DMS53 treated with DMSO at 0.1 percent for 48 hours (cell line): ENCODE results near the gene AP1B1.
"Not testable (repeated sequence)": the region's sequence is repeated elsewhere in the genome, so short reads cannot be mapped to it uniquely, and the experiment has no call there.

Source experiments
- DNase-seq: peaks from one replicate; lab custom pipeline; 2025; ENCODE audit not compliant: unreplicated experiment; lab: John Stamatoyannopoulos, UW

Gene AP1B1

GRCh38 chr22:29388759-29389090, 355 bp upstream of the AP1B1 start:
- no peak for DNase-seq

GRCh38 chr22:29386708-29387107, 1.7 kb downstream of the AP1B1 start:
- no peak for DNase-seq

DNA sequence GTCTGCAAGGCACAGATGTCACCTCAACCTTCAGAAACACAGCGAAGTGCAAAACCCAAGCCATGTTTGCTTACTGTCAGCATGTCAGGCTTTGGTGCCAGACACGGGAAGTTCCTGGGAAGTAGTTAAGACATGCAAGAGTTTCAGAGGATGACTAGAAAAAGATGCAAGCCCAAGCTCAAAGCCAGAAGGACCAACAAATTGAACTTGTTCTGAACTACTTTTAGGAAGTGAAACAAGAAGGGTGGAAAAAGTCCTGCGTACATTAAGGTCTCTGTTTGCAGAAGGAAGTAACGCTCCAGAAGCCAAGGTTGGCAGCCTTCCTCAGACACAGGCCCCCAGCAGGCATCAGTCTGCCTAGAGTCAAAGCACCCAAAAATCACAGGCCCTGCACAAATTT, 2.6 kb downstream of the AP1B1 start:
- no peak for DNase-seq

DNA sequence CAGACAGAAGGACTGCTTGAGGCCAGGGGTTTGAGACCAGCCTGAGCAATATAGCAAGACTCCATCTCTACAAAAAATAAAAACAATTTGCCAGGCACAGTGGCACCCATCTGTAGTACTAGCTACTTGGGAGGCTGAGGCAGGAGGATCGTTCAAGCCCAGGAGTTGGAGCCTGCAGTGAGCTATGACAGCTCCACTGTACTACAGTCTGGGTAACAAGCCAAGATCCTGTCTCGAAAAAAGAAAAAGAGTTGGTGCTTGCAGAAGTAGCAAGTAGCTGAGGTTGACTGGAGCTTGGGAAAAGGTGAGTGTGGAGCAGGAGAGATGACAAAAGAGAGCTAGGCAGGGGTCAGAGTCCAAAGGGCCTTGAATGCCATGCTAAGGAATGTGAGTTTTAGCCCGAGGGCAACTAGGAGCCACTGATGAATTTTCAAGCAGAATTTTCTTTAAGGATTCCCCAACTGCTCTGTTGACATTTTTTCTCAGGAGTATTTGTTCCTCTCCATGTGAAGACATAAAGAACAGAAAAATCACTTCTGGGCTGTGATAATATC, 3.1 kb downstream of the AP1B1 start:
- DNase-seq, result no peak

GRCh38 chr22:29383740-29384139, 4.6 kb downstream of the AP1B1 start:
- DNase-seq, result no peak

DNA sequence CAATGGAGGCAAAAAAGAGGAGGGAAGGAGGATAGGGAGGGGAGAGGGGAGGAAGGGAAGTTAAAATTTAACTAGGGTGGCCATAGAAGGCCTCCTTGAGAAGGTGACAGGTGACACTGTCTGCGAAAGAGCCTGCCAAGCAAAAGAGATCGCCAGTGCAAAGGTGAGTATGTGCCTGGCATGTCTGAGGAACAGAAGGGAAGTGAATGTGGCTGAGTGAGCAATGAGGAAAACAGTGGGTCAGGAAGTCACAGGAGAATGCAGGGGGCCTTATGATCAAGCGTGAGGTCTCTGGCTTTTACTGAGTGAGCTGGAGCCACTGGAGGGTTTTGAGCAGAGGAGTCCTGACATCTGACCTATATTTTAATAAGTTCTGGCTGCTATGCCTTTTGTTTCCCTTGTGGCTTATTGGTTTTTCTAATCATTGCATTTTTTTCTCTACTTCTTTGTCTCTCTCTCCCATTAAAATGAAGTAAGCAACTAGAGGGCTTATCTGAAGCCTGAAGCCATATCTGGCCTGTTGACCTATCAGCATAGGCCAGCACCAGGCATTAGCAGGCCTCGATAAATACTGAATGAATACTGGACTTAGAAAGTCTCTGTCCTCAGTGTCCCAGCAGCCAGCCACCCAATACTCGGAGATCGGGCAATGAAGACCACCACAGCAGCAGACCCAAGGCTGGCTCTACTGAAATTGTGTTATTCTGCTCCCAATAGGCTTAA, 5.6 kb downstream of the AP1B1 start:
- DNase-seq, result peak; percentile 46

DNA sequence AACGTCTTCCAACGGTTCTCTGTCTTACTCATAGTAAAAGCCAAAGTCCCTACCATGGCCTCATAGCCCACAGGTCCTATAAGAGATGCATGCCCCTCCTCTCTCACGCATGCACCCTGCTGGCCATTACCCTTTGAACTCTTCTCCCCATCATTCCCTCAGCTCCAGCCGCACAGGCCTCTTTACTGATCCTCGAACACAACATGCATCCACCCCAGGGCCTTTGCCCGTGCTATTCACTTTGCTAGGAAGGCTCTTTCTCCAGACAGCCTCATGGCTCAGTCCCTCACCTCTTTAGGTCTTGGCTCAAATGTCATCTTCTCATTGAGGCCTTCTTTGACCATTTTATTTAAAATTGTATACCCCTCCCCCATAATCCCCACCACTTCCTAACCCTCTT, 7.5 kb downstream of the AP1B1 start:
- DNase-seq, result no peak

DNA sequence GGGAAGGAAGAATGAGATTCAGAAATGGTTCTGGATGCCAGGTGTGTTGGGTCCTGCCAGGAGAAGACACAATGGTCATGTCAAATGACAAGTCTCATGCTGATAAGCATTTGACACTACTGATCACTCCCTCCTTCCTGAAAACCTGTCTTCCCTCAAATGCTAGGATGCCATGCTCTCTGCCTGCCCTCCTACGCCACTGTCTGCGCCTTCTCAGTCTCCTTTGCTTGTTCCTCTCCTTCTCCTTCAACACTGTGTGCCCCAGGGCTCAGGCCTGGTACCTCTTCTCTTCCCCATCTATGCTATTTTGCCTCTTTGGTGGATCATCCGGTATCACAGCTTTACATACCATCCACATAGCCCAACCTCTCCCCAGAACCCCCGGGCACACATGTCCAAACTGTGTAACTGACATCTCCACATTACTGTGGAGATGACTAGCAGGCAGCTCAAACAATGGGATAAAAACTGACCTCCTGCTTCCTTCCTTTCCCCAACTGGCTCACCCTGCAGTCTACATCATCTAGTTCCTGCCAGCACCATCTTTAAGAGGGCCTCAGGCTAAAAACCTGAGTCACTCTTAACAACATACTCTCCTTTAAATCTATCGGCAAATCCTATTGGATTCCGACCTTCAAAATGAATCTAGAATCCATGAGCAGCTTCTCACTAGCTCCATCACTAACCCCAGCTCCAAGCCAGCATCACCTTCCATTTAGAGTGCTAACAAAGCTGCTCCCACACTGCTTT, 8.2 kb downstream of the AP1B1 start:
- no peak for DNase-seq

GRCh38 chr22:29379258-29379657, 9.1 kb downstream of the AP1B1 start:
- no peak for DNase-seq

GRCh38 chr22:29377979-29378378, 10.4 kb downstream of the AP1B1 start:
- no peak for DNase-seq

DNA sequence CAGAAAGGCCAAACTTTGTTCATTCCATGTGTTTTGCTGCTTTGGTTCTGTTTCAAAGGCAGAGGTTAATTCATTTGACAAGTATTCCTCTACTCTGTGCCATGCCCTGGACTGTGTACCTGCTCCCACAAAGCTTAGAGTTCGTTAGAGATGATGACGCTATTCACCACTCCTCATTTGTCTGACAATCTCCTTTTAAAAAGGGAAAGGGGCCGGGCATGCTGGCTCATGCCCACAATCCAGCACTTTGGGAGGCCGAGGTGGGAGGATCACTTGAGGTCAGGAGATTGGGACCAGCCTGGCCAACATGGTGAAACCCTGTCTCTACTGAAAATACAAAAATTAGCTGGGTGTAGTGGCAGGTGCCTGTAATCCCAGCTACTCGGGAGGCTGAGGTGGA, 11.7 kb downstream of the AP1B1 start:
- DNase-seq, result not testable (repeated sequence)

DNA sequence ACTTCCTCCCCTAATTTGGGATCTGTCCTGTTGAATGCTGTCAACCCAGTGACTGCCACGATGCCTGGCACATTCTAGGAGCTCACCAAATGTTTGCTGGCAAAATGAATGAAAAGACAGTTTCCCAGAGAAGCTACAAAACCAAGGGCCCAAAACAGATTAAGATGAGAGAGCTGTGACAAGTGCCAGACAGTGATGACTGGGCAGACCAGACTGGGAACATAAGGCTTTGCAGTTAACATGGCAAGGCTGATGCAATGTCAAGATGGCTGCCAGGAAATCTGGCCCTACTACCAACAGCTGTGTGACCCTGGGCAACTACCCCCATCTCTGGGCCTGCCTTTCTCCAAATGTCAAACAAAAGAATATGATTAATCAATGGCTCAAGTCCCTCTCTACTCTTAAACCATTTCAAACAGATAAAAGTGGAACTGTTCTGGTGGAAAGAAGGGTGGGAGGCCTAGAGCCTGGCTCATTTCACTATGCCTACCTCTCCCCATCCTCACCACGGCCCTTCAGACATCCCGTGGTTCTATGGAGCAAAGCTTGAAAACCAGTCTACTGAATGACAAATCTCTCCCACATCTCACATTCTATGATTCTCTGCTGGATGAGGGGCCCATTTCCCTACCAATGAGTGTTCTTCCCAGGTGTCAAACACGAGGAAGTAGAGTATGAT, 12.8 kb downstream of the AP1B1 start:
- no peak for DNase-seq

DNA sequence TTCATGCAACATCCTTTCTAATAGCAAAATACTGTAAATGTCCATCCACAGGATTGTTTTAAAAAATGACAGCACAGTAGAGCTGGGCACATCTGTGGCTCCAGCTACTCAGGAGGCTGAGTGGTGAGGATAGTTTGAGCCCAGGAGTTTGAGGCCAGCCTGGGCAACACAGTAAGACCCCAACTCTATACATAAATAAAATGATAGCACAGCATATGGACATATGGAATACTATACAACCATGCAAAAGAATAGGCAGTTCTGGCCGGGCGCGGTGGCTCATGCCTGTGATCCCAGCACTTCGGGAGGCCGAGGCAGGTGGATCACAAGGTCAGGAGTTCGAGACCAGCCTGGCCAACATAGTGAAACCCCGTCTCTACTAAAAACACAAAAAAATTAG, 13.6 kb downstream of the AP1B1 start:
- not testable (repeated sequence) for DNase-seq

GRCh38 chr22:29374401-29374800, 14.0 kb downstream of the AP1B1 start:
- DNase-seq, result no peak

DNA sequence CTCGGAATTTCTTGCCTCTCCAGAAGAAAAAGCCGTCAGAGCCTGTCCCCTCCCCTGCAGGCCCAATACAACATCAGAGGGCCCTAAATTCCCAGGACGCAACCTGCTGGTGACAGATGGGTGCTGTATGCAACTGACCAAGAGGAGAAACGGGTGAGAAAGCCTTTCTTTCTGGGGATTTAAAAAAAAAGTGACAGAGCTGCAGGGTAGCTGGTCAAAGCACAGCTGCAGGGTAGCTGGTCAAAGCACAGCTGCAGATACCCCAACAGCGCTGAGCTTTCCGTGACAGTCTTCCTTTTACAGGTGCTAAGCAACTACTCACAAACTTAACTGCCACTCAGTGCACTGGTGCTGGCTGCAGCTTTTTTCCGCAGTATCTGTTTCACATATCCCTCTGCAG, 17.8 kb downstream of the AP1B1 start:
- no peak for DNase-seq

DNA sequence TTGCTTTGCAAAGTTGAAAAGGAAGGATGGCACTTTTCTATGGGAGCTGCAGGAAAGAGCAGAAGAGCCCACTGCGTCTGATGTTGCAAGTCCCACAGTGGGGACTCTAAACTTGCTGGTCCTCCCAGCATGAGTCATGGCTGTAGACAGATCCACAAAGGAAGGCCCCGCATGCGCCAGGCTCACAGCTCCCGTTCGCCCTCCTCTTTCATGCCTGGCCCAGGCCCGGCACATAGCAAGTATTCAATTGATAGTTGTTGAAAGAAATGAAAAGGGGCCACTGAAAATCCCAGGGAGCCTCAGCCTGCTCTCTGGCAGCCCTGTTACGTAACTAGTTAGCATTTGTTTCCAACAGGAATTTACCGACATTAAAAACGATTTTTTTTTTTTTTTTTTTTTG, 18.9 kb downstream of the AP1B1 start:
- no peak for DNase-seq

GRCh38 chr22:29359469-29359868, 28.9 kb downstream of the AP1B1 start:
- DNase-seq, result no peak

GRCh38 chr22:29357193-29357890, 31.0 kb downstream of the AP1B1 start:
- not testable (repeated sequence) for DNase-seq

DNA sequence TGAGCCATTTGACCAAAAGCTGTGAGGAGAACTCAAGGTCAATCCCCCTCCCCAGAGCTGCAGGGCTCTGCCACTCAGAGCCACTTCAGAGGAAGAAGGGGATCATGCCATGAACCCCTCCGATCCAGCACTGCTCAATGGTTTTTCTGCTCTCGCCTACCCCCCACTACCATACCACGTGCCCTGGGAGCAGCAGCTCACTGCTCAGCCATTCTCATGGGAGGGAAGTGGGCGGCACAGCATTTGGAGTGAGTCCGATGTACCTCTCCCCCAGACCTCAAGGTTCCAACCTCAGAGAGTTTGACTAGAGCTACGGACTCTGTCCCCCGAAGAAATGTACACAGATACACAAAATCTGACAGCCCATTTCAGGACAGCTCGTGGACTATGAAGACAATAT, 34.5 kb downstream of the AP1B1 start:
- DNase-seq, result no peak

DNA sequence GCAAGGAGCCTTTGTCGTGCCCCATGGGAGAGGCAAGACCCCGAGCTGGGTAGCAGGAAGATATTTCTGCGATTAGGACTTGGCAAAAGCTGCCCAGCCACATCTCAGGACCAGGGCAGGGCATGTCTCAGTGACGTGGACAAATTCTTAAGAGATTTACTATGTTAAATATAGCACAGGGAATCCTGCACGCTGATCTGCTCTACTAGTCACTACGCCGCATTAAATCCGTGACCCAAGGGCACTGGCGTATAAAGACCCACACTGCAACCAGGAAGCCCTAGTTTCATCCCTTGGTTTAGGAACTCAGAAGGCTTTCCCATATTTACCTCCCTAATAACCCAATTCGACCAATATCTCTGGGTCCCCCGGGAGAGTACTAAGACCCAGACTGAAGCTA, 35.1 kb downstream of the AP1B1 start:
- DNase-seq, result no peak

DNA sequence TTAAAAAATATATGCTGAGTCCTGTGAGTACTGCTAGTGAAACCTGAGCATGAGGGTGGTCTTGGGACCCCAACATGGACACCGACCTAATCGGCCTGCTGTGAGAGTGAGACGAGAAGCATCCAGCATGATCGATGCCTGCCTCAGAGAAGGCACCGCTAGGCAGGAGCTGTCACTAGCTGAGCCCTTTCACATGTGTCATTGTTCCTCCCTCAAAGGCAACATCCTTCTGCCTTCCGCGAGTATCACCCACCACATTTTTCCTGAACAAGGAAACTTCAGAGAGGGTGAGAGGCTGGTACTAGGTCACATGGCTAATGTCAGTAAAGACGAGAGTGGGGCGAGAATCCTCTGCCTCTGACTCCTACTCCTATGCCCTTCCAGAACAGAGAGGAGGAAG, 35.6 kb downstream of the AP1B1 start:
- no peak for DNase-seq
